CD4-positive, alpha-beta memory T cell (primary cell): ENCODE data around the gene KDM1A. TPM values are rescaled to one million over a fixed set of nuclear protein-coding genes. Genes with fewer than 3 reads are reported as not detected.
A peak's percentile ranks its signal among the peaks of the same experiment; 100 is the strongest.

Source experiments
- CTCF ChIA-PET: fragments of 350-600 bp; sonication (Branson Sonifier 250); formaldehyde crosslinking; loops from one replicate; lab custom pipeline; 2021; ENCODE audit warnings: inconsistent platforms; ENCODE audit not compliant: partially characterized antibody; lab: Charles Lee
- POLR2A ChIA-PET: fragments of 350-600 bp; sonication (Branson Sonifier 250); formaldehyde crosslinking; loops from one replicate; lab custom pipeline; 2021; ENCODE audit not compliant: partially characterized antibody; lab: Charles Lee
- DNase-seq, 5 donors: peaks; one replicate each; pipeline versions ENCODE4 v3.0.0 to v3.0.0-alpha.2; 2020 to 2022; ENCODE audit warnings: mixed read lengths in 1 of 5
- H3K27ac ChIP-seq: one replicate; pipeline ENCODE4 v1.7.0; 2013; ENCODE audit warnings: low read depth, low read length
- H3K27me3 ChIP-seq: 2 replicates; pipeline ENCODE4 v1.7.0; 2013; ENCODE audit warnings: mild to moderate bottlenecking, low read length, moderate library complexity; ENCODE audit not compliant: insufficient read depth
- H3K36me3 ChIP-seq: 2 replicates; pipeline ENCODE4 v1.7.0; 2013; ENCODE audit warnings: mild to moderate bottlenecking, low read length, moderate library complexity; ENCODE audit not compliant: insufficient read depth
- H3K4me1 ChIP-seq: 2 replicates; pipeline ENCODE4 v1.7.0; 2013; ENCODE audit warnings: mild to moderate bottlenecking, low read length, moderate library complexity; ENCODE audit not compliant: insufficient read depth
- H3K4me3 ChIP-seq, 2 donors: one replicate each; pipeline ENCODE4 v1.7.0; 2013; ENCODE audit warnings: low read length in 2 of 2, mild to moderate bottlenecking in 1 of 2
- H3K9me3 ChIP-seq, 2 donors: one replicate each; pipeline ENCODE4 v1.7.0; 2013; ENCODE audit warnings: low read length in 2 of 2, control low read depth in 1 of 2; ENCODE audit not compliant: control insufficient read depth in 1 of 2
- H3K27ac Mint-ChIP-seq, 7 donors: one replicate each; pipeline ENCODE4 v1.8.0; 2020 to 2021; ENCODE audit warnings: mixed read lengths in 7 of 7, mild to moderate bottlenecking in 6 of 7, inconsistent platforms in 3 of 7, moderate library complexity in 3 of 7
- H3K27me3 Mint-ChIP-seq, 2 donors: one replicate each; pipeline ENCODE4 v1.8.0; 2020 to 2021; ENCODE audit warnings: mixed read lengths in 2 of 2
- H3K36me3 Mint-ChIP-seq, 2 donors: one replicate each; pipeline ENCODE4 v1.8.0; 2020 to 2021; ENCODE audit warnings: mixed read lengths in 2 of 2, inconsistent platforms in 1 of 2, mild to moderate bottlenecking in 1 of 2
- H3K4me1 Mint-ChIP-seq, 4 donors: one replicate each; pipeline ENCODE4 v1.8.0; 2020 to 2021; ENCODE audit warnings: mixed read lengths in 4 of 4, mild to moderate bottlenecking in 1 of 4
- H3K4me3 Mint-ChIP-seq, 8 donors: one replicate each; pipeline ENCODE4 v1.8.0; 2020 to 2021; ENCODE audit warnings: mixed read lengths in 8 of 8, mild to moderate bottlenecking in 7 of 8, moderate library complexity in 6 of 8, inconsistent platforms in 3 of 8
- H3K9me3 Mint-ChIP-seq, 8 donors: one replicate each; pipeline ENCODE4 v1.8.0; 2020 to 2021; ENCODE audit warnings: mixed read lengths in 8 of 8, mild to moderate bottlenecking in 5 of 8, inconsistent platforms in 3 of 8, moderate library complexity in 1 of 8
- intact Hi-C: fragments of 100-400 bp; cut with micrococcal nuclease; formaldehyde crosslinking; loops from one replicate; pipeline ENCODE4 v1.15.1; 2023
- polyA plus RNA-seq, 2 donors: library from polyadenylated mRNA; unstranded; fragments of 300-500 nt; fragmentation: Illumina TruSeq; gene quantifications; one replicate each; pipeline ENCODE4 v1.2.3, GENCODE V29; 2021
- total RNA-seq, 2 experiments: library from RNA; stranded (reverse); gene quantifications; one replicate each; pipeline ENCODE4 v1.2.3, GENCODE V29; 2021

KDM1A gene
- total and polyA plus RNA-seq, 4 experiments from 2014 or later, result 39.6 to 47.2 (median 43.2) TPM

DNA sequence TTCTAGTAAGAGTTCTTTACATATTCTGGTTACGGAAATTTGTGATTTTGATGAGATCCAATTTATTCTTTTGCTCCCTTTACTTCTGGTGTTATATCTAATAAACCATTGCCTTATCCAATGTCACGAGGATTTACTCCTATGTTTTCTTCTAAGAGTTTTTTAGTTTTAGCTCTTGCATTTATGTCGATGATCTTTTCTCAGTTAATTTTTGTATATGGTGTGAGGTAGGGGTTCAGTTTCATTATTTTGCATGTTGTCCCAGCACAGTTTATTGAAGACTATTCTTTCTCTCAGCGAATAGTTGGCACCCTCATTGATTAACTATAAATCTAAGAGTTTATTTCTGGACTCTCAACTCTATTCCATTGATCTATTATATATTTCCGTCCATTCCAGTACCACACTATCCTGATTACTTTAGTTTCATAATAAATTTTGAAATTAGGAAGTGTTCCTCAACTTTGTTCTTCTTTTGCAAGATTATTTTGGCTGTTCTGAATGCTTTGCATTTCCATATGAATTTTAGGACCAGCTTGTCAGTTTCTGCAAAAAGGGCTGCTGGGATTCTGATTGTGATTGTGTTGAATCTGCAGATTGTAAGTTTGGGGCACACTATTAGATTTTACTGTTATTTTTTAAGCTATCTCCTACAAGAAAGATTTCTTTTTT is 4.0 kb downstream of the KDM1A start:
- peaks cover 11 to 21% of the 10 kb centered on the region in 2 donors for H3K36me3 Mint-ChIP-seq
- no peaks in the 10 kb centered on the region for H3K36me3 ChIP-seq
- H3K27ac Mint-ChIP-seq, result no peak overlapping the region
- no peaks in the 10 kb centered on the region for H3K9me3 ChIP-seq
- peaks cover 27% of the 10 kb centered on the region for H3K4me1 ChIP-seq
- intact Hi-C loops, result no loop called here
- peaks cover 0 to 11% (median 5%) of the 10 kb centered on the region in 8 donors for H3K9me3 Mint-ChIP-seq
- peaks cover 37 to 72% (median 54%) of the 10 kb centered on the region in 4 donors for H3K4me1 Mint-ChIP-seq
- no peak for DNase-seq
- CTCF ChIA-PET, result interaction anchor here (1.4 kb wide), 1 partner anchor 59 kb away, joined by 3 read pairs; no protein-coding TSS in a partner anchor
- peak overlapping the region in 3 of 8 donors; percentile 5 to 22 (median 14) for H3K4me3 Mint-ChIP-seq
- H3K4me3 ChIP-seq, result no peak overlapping the region
- POLR2A ChIA-PET, result no interaction called here
- no peaks in the 10 kb centered on the region for H3K27me3 Mint-ChIP-seq
- H3K27ac ChIP-seq, result no peak overlapping the region
- H3K27me3 ChIP-seq, result no peaks in the 10 kb centered on the region

DNA sequence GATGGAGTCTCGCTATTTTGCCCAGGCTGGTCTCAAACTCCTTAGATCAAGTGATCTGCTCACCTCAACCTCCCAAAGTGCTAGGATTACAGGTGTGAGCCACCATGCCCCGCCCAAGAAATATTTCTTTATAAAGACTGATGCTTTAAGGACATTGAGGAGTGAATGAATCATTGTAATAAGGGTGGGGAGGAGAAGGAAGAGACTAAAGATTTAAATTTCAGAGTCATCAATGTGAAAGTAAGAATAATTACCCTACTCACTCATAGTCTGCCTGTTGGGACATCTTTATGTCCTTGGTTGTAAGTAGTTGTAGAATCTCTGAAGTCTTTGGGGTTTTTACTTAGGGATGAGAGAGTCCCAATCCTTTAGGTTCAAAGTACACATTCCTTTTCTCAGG is 7.3 kb downstream of the KDM1A start:
- H3K4me3 ChIP-seq, result no peak overlapping the region
- intact Hi-C loops, result no loop called here
- peaks cover 31% of the 10 kb centered on the region for H3K4me1 ChIP-seq
- no peak for DNase-seq
- no peaks in the 10 kb centered on the region for H3K27me3 ChIP-seq
- H3K9me3 ChIP-seq, result no peaks in the 10 kb centered on the region
- H3K27me3 Mint-ChIP-seq, result no peaks in the 10 kb centered on the region
- no peaks in the 10 kb centered on the region for H3K36me3 ChIP-seq
- peaks cover 9 to 11% of the 10 kb centered on the region in 2 donors for H3K36me3 Mint-ChIP-seq
- H3K4me1 Mint-ChIP-seq, result peaks cover 34 to 69% (median 49%) of the 10 kb centered on the region in 4 donors
- CTCF ChIA-PET, result interaction anchor here (1.6 kb wide), 1 partner anchor 158 kb away, joined by 3 read pairs; no protein-coding TSS in a partner anchor
- peaks cover 0 to 11% (median 5%) of the 10 kb centered on the region in 8 donors for H3K9me3 Mint-ChIP-seq
- peak overlapping the region in 2 of 8 donors; percentile 7 to 26 for H3K4me3 Mint-ChIP-seq
- POLR2A ChIA-PET, result no interaction called here
- no peak overlapping the region for H3K27ac ChIP-seq
- H3K27ac Mint-ChIP-seq, result no peak overlapping the region

DNA sequence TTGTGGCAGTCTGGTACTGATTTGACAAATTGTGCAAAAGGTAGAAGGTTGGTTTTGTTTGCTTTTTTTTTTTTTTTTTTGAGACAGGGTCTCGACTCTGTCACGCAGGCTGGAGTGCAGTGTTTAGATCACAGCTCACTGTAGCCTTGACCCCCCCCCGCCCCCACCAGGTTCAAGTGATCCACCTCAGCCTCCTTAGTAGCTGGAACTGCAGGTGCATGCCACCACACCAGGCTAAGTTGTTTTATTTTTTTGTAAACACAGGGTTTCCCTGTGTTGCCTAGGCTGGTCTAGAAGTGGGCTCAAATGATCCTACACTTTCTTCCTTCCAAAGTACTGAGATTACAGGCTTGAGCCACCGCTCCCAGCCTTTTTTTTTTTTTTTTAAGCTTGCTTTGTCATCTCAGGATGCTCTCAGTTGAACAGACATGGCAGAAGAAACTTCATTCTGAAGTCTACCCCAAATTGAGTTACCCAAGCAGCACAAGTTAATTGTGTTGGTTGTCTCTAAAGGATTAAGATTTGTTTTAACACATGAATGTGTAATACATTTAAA is 8.2 kb downstream of the KDM1A start:
- Mint-ChIP-seq H3K27ac (no peak overlapping the region), H3K36me3 (peaks cover 14 to 16% of the 10 kb centered on the region in 2 donors), H3K4me1 (peaks cover 34 to 65% (median 50%) of the 10 kb centered on the region in 4 donors), H3K4me3 (no peak overlapping the region), H3K27me3 (no peaks in the 10 kb centered on the region), H3K9me3 (peaks cover 0 to 11% (median 5%) of the 10 kb centered on the region in 8 donors)
- Histone ChIP-seq H3K27ac (no peak overlapping the region), H3K4me3 (no peak overlapping the region), H3K9me3 (no peaks in the 10 kb centered on the region), H3K27me3 (no peaks in the 10 kb centered on the region), H3K36me3 (no peaks in the 10 kb centered on the region), H3K4me1 (peaks cover 31% of the 10 kb centered on the region)
- intact Hi-C loops, result no loop called here
- DNase-seq, result no peak
- ChIA-PET POLR2A (no interaction called here), CTCF (interaction anchor here (1.0 kb wide), 1 partner anchor 72 kb away, joined by 3 read pairs; no protein-coding TSS in a partner anchor)

DNA sequence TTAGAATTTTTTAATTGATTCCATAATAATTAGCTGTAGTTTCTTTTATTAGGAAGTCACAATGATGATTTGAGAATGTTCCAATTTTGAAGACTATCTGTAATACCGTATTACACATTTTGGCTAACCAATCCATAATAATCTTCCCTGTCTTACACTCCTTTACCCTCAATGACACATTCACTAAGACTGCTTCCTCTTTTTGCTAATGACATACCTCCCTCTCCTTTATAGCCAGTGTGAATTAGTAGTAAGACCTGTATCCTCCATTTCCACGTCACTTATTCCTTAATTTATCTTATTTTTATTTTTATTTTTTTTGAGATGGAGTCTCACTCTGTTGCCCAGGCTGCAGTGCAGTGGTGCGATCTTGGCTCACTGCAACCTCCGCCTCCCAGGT is 10.1 kb downstream of the KDM1A start:
- no peak overlapping the region for H3K4me3 Mint-ChIP-seq
- Histone ChIP-seq H3K9me3 (no peaks in the 10 kb centered on the region), H3K4me1 (peaks cover 31% of the 10 kb centered on the region), H3K27me3 (no peaks in the 10 kb centered on the region), H3K4me3 (no peak overlapping the region), H3K36me3 (no peaks in the 10 kb centered on the region), H3K27ac (no peak overlapping the region)
- no peaks in the 10 kb centered on the region for H3K9me3 Mint-ChIP-seq
- CTCF ChIA-PET, result no interaction called here
- DNase-seq, result no peak
- H3K4me1 Mint-ChIP-seq, result peaks cover 34 to 58% (median 43%) of the 10 kb centered on the region in 4 donors
- H3K36me3 Mint-ChIP-seq, result peaks cover 8 to 14% of the 10 kb centered on the region in 2 donors
- POLR2A ChIA-PET, result interaction anchor here (1.2 kb wide), 1 partner anchor 10 kb away, joined by 6 read pairs; the partner anchor contains the start of gene KDM1A
- intact Hi-C loops, result no loop called here
- H3K27me3 Mint-ChIP-seq, result no peaks in the 10 kb centered on the region
- H3K27ac Mint-ChIP-seq, result no peak overlapping the region

DNA sequence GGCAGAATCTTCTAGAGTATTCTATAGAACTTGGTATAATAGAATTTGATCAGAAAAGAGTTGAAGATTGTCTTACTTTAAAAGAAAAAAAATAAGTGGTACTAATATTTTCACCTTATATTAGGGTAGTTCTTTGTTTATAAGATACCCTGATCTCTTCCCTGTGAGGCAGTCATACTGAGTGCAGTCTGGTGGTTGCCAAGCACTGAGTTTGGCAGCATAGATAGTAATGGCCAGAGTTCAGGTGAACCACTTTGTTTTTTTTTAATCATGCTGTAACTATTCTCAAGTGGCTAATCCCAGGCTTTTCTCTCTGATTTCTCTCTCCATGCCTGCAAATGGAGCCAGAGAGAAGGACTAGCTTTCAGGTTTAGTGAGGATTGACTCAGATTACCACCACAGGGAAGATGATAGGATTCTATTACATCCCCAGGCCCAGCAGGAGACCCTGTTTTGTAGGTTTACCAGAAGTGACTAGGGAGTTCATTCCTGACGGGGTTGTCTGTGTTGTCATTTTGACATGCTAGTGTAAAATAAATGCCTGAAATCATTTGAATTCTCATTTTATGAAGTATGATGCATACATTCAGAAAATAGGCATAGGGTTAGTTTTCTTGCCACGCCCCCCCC is 16.7 kb downstream of the KDM1A start:
- peaks cover 14 to 47% (median 30%) of the 10 kb centered on the region in 4 donors for H3K4me1 Mint-ChIP-seq
- no peaks in the 10 kb centered on the region for H3K9me3 ChIP-seq
- no peaks in the 10 kb centered on the region for H3K9me3 Mint-ChIP-seq
- H3K36me3 ChIP-seq, result no peaks in the 10 kb centered on the region
- H3K27me3 ChIP-seq, result no peaks in the 10 kb centered on the region
- peaks cover 8 to 14% of the 10 kb centered on the region in 2 donors for H3K36me3 Mint-ChIP-seq
- no peaks in the 10 kb centered on the region for H3K27me3 Mint-ChIP-seq
- intact Hi-C loops, result no loop called here
- H3K4me1 ChIP-seq, result peaks cover 2% of the 10 kb centered on the region
- H3K27ac Mint-ChIP-seq, result no peak overlapping the region
- no peak overlapping the region for H3K4me3 Mint-ChIP-seq
- DNase-seq, result no peak
- CTCF ChIA-PET, result no interaction called here
- H3K27ac ChIP-seq, result no peak overlapping the region
- POLR2A ChIA-PET, result no interaction called here
- H3K4me3 ChIP-seq, result no peak overlapping the region

DNA sequence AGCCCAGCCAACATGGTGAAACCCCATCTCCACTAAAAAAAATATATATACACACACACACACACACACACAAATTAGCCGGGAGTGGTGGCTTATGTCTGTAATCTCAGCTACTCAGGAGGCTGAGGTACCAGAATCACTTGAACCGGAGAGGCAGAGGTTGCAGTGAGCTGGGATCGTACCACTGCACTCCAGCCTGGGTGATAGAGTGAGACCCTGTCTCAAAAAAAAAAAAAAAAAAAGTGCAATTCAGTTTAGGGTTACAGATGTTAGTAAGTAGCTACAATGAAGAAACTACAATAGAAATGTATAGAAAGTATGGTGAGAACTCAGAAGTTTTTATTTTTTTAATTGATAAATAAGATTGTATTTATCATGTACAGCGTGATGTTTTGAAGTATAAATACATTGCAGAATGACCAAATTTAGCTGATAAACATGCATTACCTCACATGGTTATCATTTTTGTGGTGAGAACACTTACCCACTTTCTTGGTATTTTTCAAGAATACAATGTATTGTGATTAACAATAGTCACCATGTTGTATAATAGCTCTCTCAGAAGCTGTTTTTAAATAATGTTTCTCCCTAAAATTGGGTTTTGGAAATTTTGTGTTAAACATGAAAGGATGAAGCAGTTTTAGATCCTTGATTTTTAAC is 17.9 kb downstream of the KDM1A start:
- H3K9me3 Mint-ChIP-seq, result no peaks in the 10 kb centered on the region
- intact Hi-C loops, result no loop called here
- H3K4me1 Mint-ChIP-seq, result peaks cover 10 to 42% (median 28%) of the 10 kb centered on the region in 4 donors
- H3K9me3 ChIP-seq, result no peaks in the 10 kb centered on the region
- ChIA-PET POLR2A (no interaction called here), CTCF (no interaction called here)
- no peaks in the 10 kb centered on the region for H3K27me3 Mint-ChIP-seq
- no peaks in the 10 kb centered on the region for H3K36me3 ChIP-seq
- H3K36me3 Mint-ChIP-seq, result peaks cover 5 to 10% of the 10 kb centered on the region in 2 donors
- H3K27ac Mint-ChIP-seq, result no peak overlapping the region
- no peak overlapping the region for H3K4me3 ChIP-seq
- no peak for DNase-seq
- H3K4me1 ChIP-seq, result no peaks in the 10 kb centered on the region
- H3K4me3 Mint-ChIP-seq, result no peak overlapping the region
- H3K27ac ChIP-seq, result no peak overlapping the region
- no peaks in the 10 kb centered on the region for H3K27me3 ChIP-seq
